GM10847 (cell line): ENCODE data around the gene RBM3.

Source experiments
- POLR2A ChIP-seq: IDR thresholded peaks from 2 replicates; pipeline ENCODE4 v1.6.1; 2011; ENCODE audit not compliant: insufficient read length; ENCODE audit errors: extremely low read depth

RBM3 gene

GRCh38 chrX:48560681-48561080, 13.6 kb upstream of the RBM3 start:
- TF ChIP-seq POLR2A = no peak

- TF ChIP-seq POLR2A = no peak
Measured at GRCh38 chrX:48569958-48570357, 4.3 kb upstream of the RBM3 start.

GRCh38 chrX:48573690-48574269, 504 bp upstream of the RBM3 start:
- TF ChIP-seq POLR2A = no peak

GRCh38 chrX:48575642-48576041, 1.4 kb downstream of the RBM3 start:
- no peak for TF ChIP-seq POLR2A

GRCh38 chrX:48576108-48576507, 1.8 kb downstream of the RBM3 start:
- TF ChIP-seq POLR2A = no peak

- no peak for TF ChIP-seq POLR2A
Measured at GRCh38 chrX:48578661-48579128, 4.4 kb downstream of the RBM3 start.

- no peak for TF ChIP-seq POLR2A
Measured at GRCh38 chrX:48579259-48579658, 5.0 kb downstream of the RBM3 start.

- no peak for TF ChIP-seq POLR2A
Measured at GRCh38 chrX:48580662-48581061, 6.4 kb downstream of the RBM3 start.

GRCh38 chrX:48584698-48585097, 10.4 kb downstream of the RBM3 start:
- TF ChIP-seq POLR2A = no peak

- TF ChIP-seq POLR2A = no peak
Measured at GRCh38 chrX:48589482-48590162, 15.3 kb downstream of the RBM3 start.

- no peak for TF ChIP-seq POLR2A
Measured at GRCh38 chrX:48590203-48591103, 16.2 kb downstream of the RBM3 start.

- no peak for TF ChIP-seq POLR2A
Measured at GRCh38 chrX:48591255-48591791, 17.0 kb downstream of the RBM3 start.

- no peak for TF ChIP-seq POLR2A
Measured at GRCh38 chrX:48592971-48593370, 18.7 kb downstream of the RBM3 start.

GRCh38 chrX:48595929-48596328, 21.6 kb downstream of the RBM3 start:
- no peak for TF ChIP-seq POLR2A
